K562 (cell line): ENCODE data around the gene BLOC1S4. TPM values are rescaled to one million over a fixed set of nuclear protein-coding genes. Genes with fewer than 3 reads are reported as not detected.
A peak's percentile ranks its signal among the peaks of the same experiment; 100 is the strongest.

Experiments used
- ASH1L ChIP-seq: fragments of 450-650 bp; IDR thresholded peaks from 2 replicates; pipeline ENCODE4 v1.6.1; 2018; ENCODE audit warnings: borderline replicate concordance, mild to moderate bottlenecking, low read depth; ENCODE audit not compliant: partially characterized antibody
- CSDE1 ChIP-seq, 2 experiments: fragments of 450-650 bp; IDR thresholded peaks; 2 replicates each; pipeline ENCODE4 v1.6.1; 2016; ENCODE audit warnings: mild to moderate bottlenecking in 1 of 2
- KAT7 ChIP-seq: sonication (generic); formaldehyde crosslinking; IDR thresholded peaks from 2 replicates; pipeline ENCODE4 v1.8.0; 2022; ENCODE audit warnings: missing genetic modification reagents, mild to moderate bottlenecking, borderline replicate concordance
- STAT5B ChIP-seq: fragments of 250-450 bp; sonication (Bioruptor Pico); IDR thresholded peaks from 2 replicates; pipeline ENCODE4 v1.8.0; 2021; ENCODE audit warnings: mild to moderate bottlenecking, inconsistent platforms
- U2AF2 ChIP-seq: fragments of 200-400 bp; formaldehyde crosslinking; optimal IDR thresholded peaks from 2 replicates; pipeline ENCODE3; 2017; ENCODE audit warnings: low read depth, mild to moderate bottlenecking, low read length
- ZKSCAN3 ChIP-seq: fragments of 250-450 bp; sonication (Bioruptor Pico); IDR thresholded peaks from 2 replicates; pipeline ENCODE4 v1.4.0; 2020
- ZNF644 ChIP-seq: fragments of 200-800 bp; sonication (Bioruptor generic); IDR thresholded peaks from 2 replicates; pipeline ENCODE4 v1.6.1; 2016; ENCODE audit warnings: low read depth, missing genetic modification characterization, missing compliant biosample characterization
- polyA plus RNA-seq, 8 experiments: library from polyadenylated mRNA; depleted of rRNA in 4 of 8; stranded (reverse) in 5 of 8; unstranded in 3 of 8; fragments of >200 nt; fragmentation: Nextera tagmentation in 2 of 8; fragmentation: Illumina TruSeq in 1 of 8; extraction: Ambion mirVana in 2 of 8; extraction: Trizol in 1 of 8; gene quantifications; 2 replicates each; pipeline versions ENCODE4 v1.2.1 to v1.2.3, GENCODE V29; 2011 to 2014; ENCODE audit warnings: inconsistent platforms in 1 of 8, missing spikeins in 1 of 8
- total RNA-seq, 7 experiments: library from RNA; depleted of rRNA in 6 of 7; stranded (reverse); fragments of >200 nt in 6 of 7; fragmentation: Illumina TruSeq in 2 of 7; extraction: Trizol in 2 of 7; gene quantifications; 2 replicates each; pipeline versions ENCODE4 v1.2.1 to v1.2.3, GENCODE V29; 2011 to 2021; ENCODE audit warnings: low replicate concordance in 1 of 7
- TF ChIP-seq, protein P1 (sequence below): sonication (generic); formaldehyde crosslinking; IDR thresholded peaks from 2 replicates; pipeline ENCODE4 v1.9.0; 2022; ENCODE audit warnings: mild to moderate bottlenecking, missing genetic modification reagents
- TF ChIP-seq, protein P2 (sequence below): sonication (generic); formaldehyde crosslinking; IDR thresholded peaks from 2 replicates; pipeline ENCODE4 v1.8.1; 2023; ENCODE audit warnings: missing genetic modification reagents, mild to moderate bottlenecking, borderline replicate concordance
- TF ChIP-seq, protein P3 (sequence below): fragments of 450-650 bp; IDR thresholded peaks from 2 replicates; pipeline ENCODE4 v1.6.1; 2016; ENCODE audit warnings: mild to moderate bottlenecking, moderate library complexity

BLOC1S4 gene
- total and polyA plus RNA-seq, 9 of the 15 experiments (the other 6 are each of a cell fraction or from before 2014, with no cell fraction given) = 3.1 to 31.6 (median 11.2) TPM

DNA sequence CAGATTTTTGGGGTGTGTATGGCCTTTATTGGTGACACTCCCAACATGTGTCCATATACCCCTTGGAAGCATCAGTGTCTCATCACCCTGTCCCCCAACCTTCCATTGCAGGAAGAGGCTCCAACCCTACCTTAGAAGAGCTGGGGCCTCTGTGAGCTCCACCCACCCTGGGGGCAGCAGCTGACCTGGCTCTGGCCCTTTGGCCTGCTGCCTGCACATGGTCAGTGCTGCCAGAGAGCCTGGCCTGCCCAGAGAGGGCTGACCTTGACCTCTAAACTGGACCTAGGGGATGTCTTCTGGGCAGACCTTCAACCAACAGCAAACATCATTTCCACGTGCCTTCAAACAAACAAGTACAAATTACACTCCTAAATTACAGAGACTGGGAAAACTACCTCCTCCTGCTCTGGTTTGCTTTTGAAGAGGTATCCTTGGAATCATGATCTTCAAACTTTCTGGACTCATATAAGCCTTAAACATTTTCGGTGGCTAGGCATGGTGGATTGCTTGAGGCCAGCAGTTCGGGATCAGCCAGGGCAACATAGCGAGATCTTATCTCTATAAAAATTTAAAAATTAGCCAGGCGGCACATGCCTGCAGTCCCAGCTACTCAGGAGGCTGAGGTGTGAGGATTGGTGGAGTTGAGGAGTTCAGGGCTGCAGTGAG lies 39.2 kb downstream of the BLOC1S4 start (continued):
- TF ChIP-seq ZNF644 (no peak), KAT7 (CRISPR knock-in tag) (no peak), STAT5B (CRISPR knock-in tag) (no peak), ASH1L (no peak), CSDE1 (IDR thresholded peaks at IDR 0.05) (no peak), U2AF2 (no peak), ZKSCAN3 (CRISPR knock-in tag) (no peak)
- TF ChIP-seq, protein P1, sequence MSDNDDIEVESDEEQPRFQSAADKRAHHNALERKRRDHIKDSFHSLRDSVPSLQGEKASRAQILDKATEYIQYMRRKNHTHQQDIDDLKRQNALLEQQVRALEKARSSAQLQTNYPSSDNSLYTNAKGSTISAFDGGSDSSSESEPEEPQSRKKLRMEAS (CRISPR knock-in tag) = peak; percentile 71
- TF ChIP-seq, protein P2, sequence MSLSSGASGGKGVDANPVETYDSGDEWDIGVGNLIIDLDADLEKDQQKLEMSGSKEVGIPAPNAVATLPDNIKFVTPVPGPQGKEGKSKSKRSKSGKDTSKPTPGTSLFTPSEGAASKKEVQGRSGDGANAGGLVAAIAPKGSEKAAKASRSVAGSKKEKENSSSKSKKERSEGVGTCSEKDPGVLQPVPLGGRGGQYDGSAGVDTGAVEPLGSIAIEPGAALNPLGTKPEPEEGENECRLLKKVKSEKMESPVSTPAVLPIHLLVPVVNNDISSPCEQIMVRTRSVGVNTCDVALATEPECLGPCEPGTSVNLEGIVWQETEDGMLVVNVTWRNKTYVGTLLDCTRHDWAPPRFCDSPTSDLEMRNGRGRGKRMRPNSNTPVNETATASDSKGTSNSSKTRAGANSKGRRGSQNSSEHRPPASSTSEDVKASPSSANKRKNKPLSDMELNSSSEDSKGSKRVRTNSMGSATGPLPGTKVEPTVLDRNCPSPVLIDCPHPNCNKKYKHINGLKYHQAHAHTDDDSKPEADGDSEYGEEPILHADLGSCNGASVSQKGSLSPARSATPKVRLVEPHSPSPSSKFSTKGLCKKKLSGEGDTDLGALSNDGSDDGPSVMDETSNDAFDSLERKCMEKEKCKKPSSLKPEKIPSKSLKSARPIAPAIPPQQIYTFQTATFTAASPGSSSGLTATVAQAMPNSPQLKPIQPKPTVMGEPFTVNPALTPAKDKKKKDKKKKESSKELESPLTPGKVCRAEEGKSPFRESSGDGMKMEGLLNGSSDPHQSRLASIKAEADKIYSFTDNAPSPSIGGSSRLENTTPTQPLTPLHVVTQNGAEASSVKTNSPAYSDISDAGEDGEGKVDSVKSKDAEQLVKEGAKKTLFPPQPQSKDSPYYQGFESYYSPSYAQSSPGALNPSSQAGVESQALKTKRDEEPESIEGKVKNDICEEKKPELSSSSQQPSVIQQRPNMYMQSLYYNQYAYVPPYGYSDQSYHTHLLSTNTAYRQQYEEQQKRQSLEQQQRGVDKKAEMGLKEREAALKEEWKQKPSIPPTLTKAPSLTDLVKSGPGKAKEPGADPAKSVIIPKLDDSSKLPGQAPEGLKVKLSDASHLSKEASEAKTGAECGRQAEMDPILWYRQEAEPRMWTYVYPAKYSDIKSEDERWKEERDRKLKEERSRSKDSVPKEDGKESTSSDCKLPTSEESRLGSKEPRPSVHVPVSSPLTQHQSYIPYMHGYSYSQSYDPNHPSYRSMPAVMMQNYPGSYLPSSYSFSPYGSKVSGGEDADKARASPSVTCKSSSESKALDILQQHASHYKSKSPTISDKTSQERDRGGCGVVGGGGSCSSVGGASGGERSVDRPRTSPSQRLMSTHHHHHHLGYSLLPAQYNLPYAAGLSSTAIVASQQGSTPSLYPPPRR (CRISPR knock-in tag) = no peak
- TF ChIP-seq, protein P3, sequence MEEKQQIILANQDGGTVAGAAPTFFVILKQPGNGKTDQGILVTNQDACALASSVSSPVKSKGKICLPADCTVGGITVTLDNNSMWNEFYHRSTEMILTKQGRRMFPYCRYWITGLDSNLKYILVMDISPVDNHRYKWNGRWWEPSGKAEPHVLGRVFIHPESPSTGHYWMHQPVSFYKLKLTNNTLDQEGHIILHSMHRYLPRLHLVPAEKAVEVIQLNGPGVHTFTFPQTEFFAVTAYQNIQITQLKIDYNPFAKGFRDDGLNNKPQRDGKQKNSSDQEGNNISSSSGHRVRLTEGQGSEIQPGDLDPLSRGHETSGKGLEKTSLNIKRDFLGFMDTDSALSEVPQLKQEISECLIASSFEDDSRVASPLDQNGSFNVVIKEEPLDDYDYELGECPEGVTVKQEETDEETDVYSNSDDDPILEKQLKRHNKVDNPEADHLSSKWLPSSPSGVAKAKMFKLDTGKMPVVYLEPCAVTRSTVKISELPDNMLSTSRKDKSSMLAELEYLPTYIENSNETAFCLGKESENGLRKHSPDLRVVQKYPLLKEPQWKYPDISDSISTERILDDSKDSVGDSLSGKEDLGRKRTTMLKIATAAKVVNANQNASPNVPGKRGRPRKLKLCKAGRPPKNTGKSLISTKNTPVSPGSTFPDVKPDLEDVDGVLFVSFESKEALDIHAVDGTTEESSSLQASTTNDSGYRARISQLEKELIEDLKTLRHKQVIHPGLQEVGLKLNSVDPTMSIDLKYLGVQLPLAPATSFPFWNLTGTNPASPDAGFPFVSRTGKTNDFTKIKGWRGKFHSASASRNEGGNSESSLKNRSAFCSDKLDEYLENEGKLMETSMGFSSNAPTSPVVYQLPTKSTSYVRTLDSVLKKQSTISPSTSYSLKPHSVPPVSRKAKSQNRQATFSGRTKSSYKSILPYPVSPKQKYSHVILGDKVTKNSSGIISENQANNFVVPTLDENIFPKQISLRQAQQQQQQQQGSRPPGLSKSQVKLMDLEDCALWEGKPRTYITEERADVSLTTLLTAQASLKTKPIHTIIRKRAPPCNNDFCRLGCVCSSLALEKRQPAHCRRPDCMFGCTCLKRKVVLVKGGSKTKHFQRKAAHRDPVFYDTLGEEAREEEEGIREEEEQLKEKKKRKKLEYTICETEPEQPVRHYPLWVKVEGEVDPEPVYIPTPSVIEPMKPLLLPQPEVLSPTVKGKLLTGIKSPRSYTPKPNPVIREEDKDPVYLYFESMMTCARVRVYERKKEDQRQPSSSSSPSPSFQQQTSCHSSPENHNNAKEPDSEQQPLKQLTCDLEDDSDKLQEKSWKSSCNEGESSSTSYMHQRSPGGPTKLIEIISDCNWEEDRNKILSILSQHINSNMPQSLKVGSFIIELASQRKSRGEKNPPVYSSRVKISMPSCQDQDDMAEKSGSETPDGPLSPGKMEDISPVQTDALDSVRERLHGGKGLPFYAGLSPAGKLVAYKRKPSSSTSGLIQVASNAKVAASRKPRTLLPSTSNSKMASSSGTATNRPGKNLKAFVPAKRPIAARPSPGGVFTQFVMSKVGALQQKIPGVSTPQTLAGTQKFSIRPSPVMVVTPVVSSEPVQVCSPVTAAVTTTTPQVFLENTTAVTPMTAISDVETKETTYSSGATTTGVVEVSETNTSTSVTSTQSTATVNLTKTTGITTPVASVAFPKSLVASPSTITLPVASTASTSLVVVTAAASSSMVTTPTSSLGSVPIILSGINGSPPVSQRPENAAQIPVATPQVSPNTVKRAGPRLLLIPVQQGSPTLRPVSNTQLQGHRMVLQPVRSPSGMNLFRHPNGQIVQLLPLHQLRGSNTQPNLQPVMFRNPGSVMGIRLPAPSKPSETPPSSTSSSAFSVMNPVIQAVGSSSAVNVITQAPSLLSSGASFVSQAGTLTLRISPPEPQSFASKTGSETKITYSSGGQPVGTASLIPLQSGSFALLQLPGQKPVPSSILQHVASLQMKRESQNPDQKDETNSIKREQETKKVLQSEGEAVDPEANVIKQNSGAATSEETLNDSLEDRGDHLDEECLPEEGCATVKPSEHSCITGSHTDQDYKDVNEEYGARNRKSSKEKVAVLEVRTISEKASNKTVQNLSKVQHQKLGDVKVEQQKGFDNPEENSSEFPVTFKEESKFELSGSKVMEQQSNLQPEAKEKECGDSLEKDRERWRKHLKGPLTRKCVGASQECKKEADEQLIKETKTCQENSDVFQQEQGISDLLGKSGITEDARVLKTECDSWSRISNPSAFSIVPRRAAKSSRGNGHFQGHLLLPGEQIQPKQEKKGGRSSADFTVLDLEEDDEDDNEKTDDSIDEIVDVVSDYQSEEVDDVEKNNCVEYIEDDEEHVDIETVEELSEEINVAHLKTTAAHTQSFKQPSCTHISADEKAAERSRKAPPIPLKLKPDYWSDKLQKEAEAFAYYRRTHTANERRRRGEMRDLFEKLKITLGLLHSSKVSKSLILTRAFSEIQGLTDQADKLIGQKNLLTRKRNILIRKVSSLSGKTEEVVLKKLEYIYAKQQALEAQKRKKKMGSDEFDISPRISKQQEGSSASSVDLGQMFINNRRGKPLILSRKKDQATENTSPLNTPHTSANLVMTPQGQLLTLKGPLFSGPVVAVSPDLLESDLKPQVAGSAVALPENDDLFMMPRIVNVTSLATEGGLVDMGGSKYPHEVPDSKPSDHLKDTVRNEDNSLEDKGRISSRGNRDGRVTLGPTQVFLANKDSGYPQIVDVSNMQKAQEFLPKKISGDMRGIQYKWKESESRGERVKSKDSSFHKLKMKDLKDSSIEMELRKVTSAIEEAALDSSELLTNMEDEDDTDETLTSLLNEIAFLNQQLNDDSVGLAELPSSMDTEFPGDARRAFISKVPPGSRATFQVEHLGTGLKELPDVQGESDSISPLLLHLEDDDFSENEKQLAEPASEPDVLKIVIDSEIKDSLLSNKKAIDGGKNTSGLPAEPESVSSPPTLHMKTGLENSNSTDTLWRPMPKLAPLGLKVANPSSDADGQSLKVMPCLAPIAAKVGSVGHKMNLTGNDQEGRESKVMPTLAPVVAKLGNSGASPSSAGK = peak; percentile 67
